ENCODE data around the gene DCXR.

DCXR gene

DNA sequence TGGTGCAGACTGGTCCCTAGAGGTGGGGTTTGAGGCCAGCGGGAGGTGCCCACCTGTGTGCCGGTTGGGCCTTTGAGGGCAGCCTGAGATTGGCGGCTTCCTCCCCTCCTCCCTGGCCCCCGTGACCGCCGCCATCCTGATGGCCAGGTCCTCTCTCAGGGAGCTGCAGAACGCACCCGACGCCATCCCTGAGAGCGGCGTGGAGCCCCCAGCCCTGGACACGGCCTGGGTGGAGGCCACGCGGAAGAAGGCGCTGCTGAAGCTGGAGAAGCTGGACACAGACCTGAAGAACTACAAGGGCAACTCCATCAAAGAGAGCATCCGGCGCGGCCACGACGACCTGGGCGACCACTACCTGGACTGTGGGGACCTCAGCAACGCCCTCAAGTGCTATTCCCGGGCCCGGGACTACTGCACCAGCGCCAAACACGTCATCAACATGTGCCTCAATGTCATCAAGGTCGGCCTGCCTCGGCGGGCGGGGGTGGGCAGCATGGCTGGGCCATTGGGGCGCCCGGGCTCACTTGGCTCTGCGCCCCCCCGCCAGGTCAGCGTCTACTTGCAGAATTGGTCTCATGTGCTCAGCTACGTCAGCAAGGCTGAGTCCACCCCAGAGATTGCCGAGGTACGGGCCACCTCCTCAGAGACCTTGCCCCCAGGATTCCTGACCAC lies 17.0 kb upstream of the DCXR start:
- H3K4me3 ChIP-seq (ENCODE audit: control insufficient read depth, low read depth, low read length) = no peak overlapping the region
- TF ChIP-seq, protein P1, sequence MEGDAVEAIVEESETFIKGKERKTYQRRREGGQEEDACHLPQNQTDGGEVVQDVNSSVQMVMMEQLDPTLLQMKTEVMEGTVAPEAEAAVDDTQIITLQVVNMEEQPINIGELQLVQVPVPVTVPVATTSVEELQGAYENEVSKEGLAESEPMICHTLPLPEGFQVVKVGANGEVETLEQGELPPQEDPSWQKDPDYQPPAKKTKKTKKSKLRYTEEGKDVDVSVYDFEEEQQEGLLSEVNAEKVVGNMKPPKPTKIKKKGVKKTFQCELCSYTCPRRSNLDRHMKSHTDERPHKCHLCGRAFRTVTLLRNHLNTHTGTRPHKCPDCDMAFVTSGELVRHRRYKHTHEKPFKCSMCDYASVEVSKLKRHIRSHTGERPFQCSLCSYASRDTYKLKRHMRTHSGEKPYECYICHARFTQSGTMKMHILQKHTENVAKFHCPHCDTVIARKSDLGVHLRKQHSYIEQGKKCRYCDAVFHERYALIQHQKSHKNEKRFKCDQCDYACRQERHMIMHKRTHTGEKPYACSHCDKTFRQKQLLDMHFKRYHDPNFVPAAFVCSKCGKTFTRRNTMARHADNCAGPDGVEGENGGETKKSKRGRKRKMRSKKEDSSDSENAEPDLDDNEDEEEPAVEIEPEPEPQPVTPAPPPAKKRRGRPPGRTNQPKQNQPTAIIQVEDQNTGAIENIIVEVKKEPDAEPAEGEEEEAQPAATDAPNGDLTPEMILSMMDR (conservative IDR thresholded peaks at IDR 0.05; ENCODE audit: control insufficient read depth, insufficient read depth, low read depth, low read length) = no peak
- no peak for DNase-seq (ENCODE audit: low read depth)

DNA sequence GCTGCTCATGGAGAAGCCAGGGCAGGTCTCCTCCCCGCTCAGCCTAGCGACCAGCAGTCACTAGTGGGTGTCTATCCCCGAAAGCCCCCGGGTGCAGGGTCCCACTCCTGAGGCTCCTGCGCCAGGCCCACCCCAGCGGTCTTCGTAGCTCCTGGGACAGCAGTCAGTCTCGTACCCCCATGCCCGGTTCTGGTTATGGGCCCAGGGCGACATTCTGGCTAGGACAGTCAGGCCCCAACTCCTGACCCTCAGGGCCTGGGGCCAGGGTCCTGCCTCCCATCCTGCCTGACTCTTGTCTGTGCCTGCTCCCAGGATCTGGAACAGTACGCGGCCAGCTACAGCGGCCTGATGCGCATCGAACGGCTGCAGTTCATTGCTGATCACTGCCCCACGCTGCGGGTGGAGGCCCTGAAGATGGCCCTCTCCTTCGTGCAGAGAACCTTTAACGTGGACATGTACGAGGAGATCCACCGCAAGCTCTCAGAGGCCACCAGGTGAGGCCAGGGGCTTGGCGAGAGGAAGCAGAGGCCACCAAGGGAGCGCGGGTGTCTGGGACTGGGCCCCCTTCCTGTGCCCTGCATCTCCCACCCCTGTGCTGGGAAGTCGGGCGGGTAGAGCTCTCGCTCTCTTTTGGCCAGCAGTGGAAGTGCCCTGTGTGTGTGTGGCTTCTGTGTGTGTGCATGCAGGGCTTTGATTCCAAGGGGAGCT lies 16.2 kb upstream of the DCXR start:
- DNase-seq (ENCODE audit: low read depth) = no peak
- H3K4me3 ChIP-seq (ENCODE audit: control insufficient read depth, low read depth, low read length) = no peak overlapping the region
- TF ChIP-seq, protein P1 (conservative IDR thresholded peaks at IDR 0.05; ENCODE audit: control insufficient read depth, insufficient read depth, low read depth, low read length) = no peak

DNA sequence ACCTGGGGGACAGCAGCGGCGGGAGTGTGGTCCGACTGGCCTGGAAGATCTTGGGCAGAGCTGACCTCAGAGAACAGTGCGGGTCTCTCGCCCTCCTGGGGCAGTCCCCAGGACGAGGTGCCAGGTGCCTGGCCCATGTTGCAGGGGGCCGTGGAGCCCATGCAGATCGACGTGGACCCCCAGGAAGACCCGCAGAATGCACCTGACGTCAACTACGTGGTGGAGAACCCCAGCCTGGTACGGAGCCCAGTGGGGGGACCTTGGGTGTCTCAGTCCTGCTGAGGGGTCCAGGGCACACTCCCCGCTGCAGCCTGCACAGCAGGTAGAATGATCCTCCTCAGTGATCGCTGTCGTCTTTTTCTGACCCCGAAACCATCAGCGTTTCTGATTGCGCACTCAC lies 15.6 kb upstream of the DCXR start:
- H3K4me3 ChIP-seq (ENCODE audit: control insufficient read depth, low read depth, low read length) = peak overlapping the region; percentile 70
- no peak for DNase-seq (ENCODE audit: low read depth)
- TF ChIP-seq, protein P1 (conservative IDR thresholded peaks at IDR 0.05; ENCODE audit: control insufficient read depth, insufficient read depth, low read depth, low read length) = no peak

DNA sequence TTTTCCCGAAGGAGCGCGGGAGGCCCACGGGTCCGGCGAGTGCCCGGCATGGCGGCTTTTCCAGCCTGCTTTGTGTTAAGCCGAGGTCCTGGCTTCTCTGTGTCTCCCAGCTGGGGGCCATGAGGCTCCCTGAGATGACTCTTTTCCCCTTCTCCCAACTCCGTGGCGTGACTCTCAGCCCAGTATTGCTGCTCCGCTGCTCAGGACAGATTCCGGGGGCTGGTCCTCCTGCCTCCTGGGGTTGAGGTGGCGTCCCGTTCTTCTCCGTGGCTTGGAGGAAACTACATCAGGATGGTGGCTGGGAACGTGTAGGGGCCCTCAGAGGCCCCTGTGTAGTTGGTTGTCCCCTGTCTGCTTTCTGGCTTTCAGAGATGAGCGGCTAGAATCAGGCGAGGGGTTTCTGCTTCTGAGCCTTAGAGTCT lies 15.2 kb upstream of the DCXR start:
- TF ChIP-seq, protein P1 (conservative IDR thresholded peaks at IDR 0.05; ENCODE audit: control insufficient read depth, insufficient read depth, low read depth, low read length) = no peak
- H3K4me3 ChIP-seq (ENCODE audit: control insufficient read depth, low read depth, low read length) = peak overlapping the region; percentile 70
- DNase-seq (ENCODE audit: low read depth) = no peak

DNA sequence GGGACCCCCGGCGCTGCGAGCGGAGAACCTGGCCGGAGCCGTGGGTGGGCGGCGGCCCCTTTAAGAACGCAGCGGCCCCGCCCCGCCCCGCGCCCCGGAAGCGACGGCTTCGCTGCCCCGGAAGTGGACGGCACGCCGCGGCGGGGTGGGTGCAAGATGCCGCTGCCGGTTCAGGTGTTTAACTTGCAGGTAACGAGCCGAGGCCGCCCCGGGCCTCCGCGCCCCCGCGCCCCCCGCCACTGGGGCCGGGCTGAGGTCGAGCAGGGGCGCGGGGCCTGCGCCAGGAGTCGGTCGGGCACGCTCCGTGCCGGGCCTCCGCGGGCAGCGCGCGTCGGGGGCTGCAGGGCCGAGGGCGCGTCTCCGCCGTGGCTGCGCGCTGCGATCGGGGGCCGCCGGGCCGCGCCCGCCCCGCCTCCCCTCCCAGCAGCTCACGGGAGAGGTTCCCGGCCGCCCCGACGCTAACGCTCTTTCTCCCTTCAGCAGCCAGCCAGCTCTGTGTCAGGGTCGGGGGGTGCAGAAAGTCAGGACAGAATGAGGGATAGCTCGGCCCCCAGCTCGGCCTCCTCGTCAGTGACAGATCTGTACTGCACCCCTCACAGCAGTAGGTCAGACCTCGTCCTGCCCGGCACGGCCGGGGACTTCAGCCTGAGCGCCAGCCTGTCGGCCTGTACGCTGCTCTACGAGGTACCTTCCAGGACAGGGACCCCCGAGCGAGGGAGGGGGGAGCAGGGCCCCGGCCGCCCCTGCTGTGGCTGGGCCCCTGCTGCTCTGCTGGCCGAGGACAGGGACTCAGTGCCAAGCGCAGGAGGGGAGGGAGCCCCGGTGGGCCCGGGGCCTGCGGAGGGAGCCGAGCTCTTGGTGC lies 14.5 kb upstream of the DCXR start, which contains the start of the genes GPS1 and RFNG:
GPS1 (plus strand) TSS at position 123 of the 862 bp plus-strand sequence; CDS start at position 157, 34 bp downstream.
RFNG (minus strand) TSS at position 36 of the 862 bp plus-strand sequence. CDS start 45 bp downstream, outside the sequence.
- TF ChIP-seq, protein P1 (conservative IDR thresholded peaks at IDR 0.05; ENCODE audit: control insufficient read depth, insufficient read depth, low read depth, low read length) = no peak
- no peak for DNase-seq (ENCODE audit: low read depth)
- peak within 1 kb of the TSS; percentile 70 for H3K4me3 ChIP-seq (ENCODE audit: control insufficient read depth, low read depth, low read length)
